ENCODE data around the gene CBX5.
"Not testable (repeated sequence)": the region's sequence is repeated elsewhere in the genome, so short reads cannot be mapped to it uniquely, and the experiment has no call there.

GRCh38 chr12:54231269-54231668 is 48.7 kb downstream of the CBX5 start:
- not testable (repeated sequence) for TF ChIP-seq CTCF, POLR2A (IDR thresholded peaks at IDR 0.05)
